Neural cell (in vitro differentiated cells): ENCODE measurements around the gene NLRC3. TPM values are rescaled to one million over a fixed set of nuclear protein-coding genes. Genes with fewer than 3 reads are reported as not detected.

Experiments used
- H2AFZ ChIP-seq: fragments of 200-600, 300-800 bp; sonication (generic), shearing (Covaris generic); 2 replicates; pipeline ENCODE4 v1.6.0; 2014; ENCODE audit warnings: low read depth, mild to moderate bottlenecking, antibody characterized with exemption, low read length, moderate library complexity
- H3F3A ChIP-seq: fragments of 200-600 bp; shearing (Covaris generic); 2 replicates; pipeline ENCODE4 v1.6.1; 2016; ENCODE audit warnings: mild to moderate bottlenecking, moderate library complexity, mixed read lengths, antibody characterized with exemption, low read length; ENCODE audit not compliant: insufficient read depth, poor library complexity, severe bottlenecking
- H3K27ac ChIP-seq: fragments of 200-600, 300-800 bp; sonication (generic), shearing (Covaris generic); 2 replicates; pipeline ENCODE4 v1.5.1; 2014; ENCODE audit warnings: mild to moderate bottlenecking, low read length, moderate library complexity
- H3K27me3 ChIP-seq: fragments of 300-800, 200-600 bp; sonication (generic), shearing (Covaris generic); 2 replicates; pipeline ENCODE4 v1.6.0; 2014; ENCODE audit warnings: mild to moderate bottlenecking, low read depth, low read length, moderate library complexity; ENCODE audit not compliant: insufficient read depth
- H3K36me3 ChIP-seq: fragments of 300-800, 200-600 bp; sonication (generic), shearing (Covaris generic); 2 replicates; pipeline ENCODE4 v1.5.1; 2014; ENCODE audit warnings: mild to moderate bottlenecking, antibody characterized with exemption, low read length, moderate library complexity; ENCODE audit not compliant: insufficient read depth
- H3K4me2 ChIP-seq: fragments of 300-800, 200-600 bp; sonication (generic), shearing (Covaris generic); 2 replicates; pipeline ENCODE4 v1.6.0; 2014; ENCODE audit warnings: mild to moderate bottlenecking, low read length
- H3K4me3 ChIP-seq: fragments of 300-800, 200-600 bp; sonication (generic), shearing (Covaris generic); 2 replicates; pipeline ENCODE4 v1.5.1; 2014; ENCODE audit warnings: mild to moderate bottlenecking, low read length, moderate library complexity
- H3K79me2 ChIP-seq: fragments of 200-600 bp; shearing (Covaris generic); replicated peaks from 2 replicates; pipeline ENCODE4 v1.6.0; 2014; ENCODE audit warnings: mild to moderate bottlenecking, low read length, moderate library complexity; ENCODE audit not compliant: insufficient read depth
- H3K9ac ChIP-seq: fragments of 300-800, 200-600 bp; sonication (generic), shearing (Covaris generic); 2 replicates; pipeline ENCODE4 v1.6.1; 2016; ENCODE audit warnings: mild to moderate bottlenecking, low read length, mixed read lengths
- H3K9me2 ChIP-seq: fragments of 200-600 bp; shearing (Covaris generic); 2 replicates; pipeline ENCODE4 v1.6.1; 2016; ENCODE audit warnings: mild to moderate bottlenecking, low read length, mixed read lengths; ENCODE audit not compliant: insufficient read depth
- H3K9me3 ChIP-seq: fragments of 200-600, 300-800 bp; sonication (generic), shearing (Covaris generic); 2 replicates; pipeline ENCODE4 v1.6.1; 2016; ENCODE audit warnings: mild to moderate bottlenecking, mixed run types, low read length, moderate library complexity, mixed read lengths
- H4K20me1 ChIP-seq: fragments of 200-600 bp; shearing (Covaris generic); 2 replicates; pipeline ENCODE4 v1.6.1; 2016; ENCODE audit warnings: mild to moderate bottlenecking, mixed run types; ENCODE audit not compliant: insufficient read depth
- CTCF ChIP-seq: fragments of 450-650 bp; IDR thresholded peaks from 2 replicates; pipeline ENCODE4 v1.5.1; 2014; ENCODE audit warnings: antibody characterized with exemption, mild to moderate bottlenecking, moderate library complexity; ENCODE audit not compliant: poor library complexity, severe bottlenecking
- EP300 ChIP-seq: fragments of 450-650 bp; conservative IDR thresholded peaks from 2 replicates; pipeline ENCODE4 v1.6.1; 2014; ENCODE audit warnings: antibody characterized with exemption, mild to moderate bottlenecking, moderate library complexity; ENCODE audit not compliant: poor library complexity, severe bottlenecking
- EZH2 ChIP-seq: fragments of 200-600, 300-800 bp; shearing (Covaris generic), sonication (generic); IDR thresholded peaks from 2 replicates; pipeline ENCODE4 v1.6.1; 2014; ENCODE audit warnings: antibody characterized with exemption, low read length, borderline replicate concordance, mild to moderate bottlenecking; ENCODE audit not compliant: insufficient read depth, poor library complexity, severe bottlenecking
- MXI1 ChIP-seq: fragments of 450-650 bp; conservative IDR thresholded peaks from 2 replicates; pipeline ENCODE4 v1.6.1; 2014; ENCODE audit warnings: antibody characterized with exemption, mild to moderate bottlenecking; ENCODE audit not compliant: poor library complexity, severe bottlenecking
- POLR2AphosphoS5 ChIP-seq: IDR thresholded peaks from 2 replicates; pipeline ENCODE4 v1.6.1; 2012
- RAD21 ChIP-seq: fragments of 450-650 bp; conservative IDR thresholded peaks from 2 replicates; pipeline ENCODE4 v1.6.1; 2014; ENCODE audit warnings: antibody characterized with exemption, mild to moderate bottlenecking, moderate library complexity
- SMC3 ChIP-seq: fragments of 450-650 bp; conservative IDR thresholded peaks from 2 replicates; pipeline ENCODE4 v1.6.1; 2014; ENCODE audit warnings: antibody characterized with exemption, mild to moderate bottlenecking, moderate library complexity; ENCODE audit not compliant: poor library complexity
- TAF1 ChIP-seq: IDR thresholded peaks from 2 replicates; pipeline ENCODE4 v1.6.1; 2012; ENCODE audit warnings: low read depth
- polyA plus RNA-seq: library from polyadenylated mRNA; depleted of rRNA; stranded (reverse); fragments of >200 nt; gene quantifications from 2 replicates; pipeline ENCODE4 v1.2.3, GENCODE V29; 2014
- TF ChIP-seq, protein P1 (sequence below): IDR thresholded peaks from 2 replicates; pipeline ENCODE4 v1.6.1; 2012; ENCODE audit warnings: borderline replicate concordance

NLRC3 gene
- polyA plus RNA-seq, 1 donor from 2014 or later: 0.57 TPM

DNA sequence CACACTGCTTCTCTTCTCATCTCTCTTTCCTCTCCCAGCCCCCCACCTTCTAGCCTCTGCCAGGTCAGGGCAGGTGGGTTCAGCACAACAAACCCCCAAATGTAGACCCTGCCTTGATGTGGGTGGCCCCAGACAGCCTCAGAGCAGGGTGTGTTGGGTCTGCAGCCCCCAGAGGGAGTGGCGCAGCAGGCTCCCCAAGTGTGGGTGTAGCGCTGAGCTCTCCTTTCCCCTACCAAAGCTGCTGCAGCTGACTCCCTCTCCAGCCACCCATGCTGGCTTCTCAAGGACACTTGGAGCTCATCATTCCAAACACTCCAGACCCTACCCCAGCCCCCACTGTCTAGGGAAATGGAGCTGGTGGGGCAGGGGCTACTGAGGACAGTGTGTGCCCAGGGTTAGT, 27.3 kb downstream of the NLRC3 start:
- no peak for TF ChIP-seq CTCF
- no peak for TF ChIP-seq EP300
- no peak for TF ChIP-seq SMC3
- no peak for TF ChIP-seq RAD21
- TF ChIP-seq MXI1: no peak
- TF ChIP-seq TAF1: no peak
- TF ChIP-seq POLR2AphosphoS5: no peak
- no peak for TF ChIP-seq EZH2
- TF ChIP-seq, protein P1, sequence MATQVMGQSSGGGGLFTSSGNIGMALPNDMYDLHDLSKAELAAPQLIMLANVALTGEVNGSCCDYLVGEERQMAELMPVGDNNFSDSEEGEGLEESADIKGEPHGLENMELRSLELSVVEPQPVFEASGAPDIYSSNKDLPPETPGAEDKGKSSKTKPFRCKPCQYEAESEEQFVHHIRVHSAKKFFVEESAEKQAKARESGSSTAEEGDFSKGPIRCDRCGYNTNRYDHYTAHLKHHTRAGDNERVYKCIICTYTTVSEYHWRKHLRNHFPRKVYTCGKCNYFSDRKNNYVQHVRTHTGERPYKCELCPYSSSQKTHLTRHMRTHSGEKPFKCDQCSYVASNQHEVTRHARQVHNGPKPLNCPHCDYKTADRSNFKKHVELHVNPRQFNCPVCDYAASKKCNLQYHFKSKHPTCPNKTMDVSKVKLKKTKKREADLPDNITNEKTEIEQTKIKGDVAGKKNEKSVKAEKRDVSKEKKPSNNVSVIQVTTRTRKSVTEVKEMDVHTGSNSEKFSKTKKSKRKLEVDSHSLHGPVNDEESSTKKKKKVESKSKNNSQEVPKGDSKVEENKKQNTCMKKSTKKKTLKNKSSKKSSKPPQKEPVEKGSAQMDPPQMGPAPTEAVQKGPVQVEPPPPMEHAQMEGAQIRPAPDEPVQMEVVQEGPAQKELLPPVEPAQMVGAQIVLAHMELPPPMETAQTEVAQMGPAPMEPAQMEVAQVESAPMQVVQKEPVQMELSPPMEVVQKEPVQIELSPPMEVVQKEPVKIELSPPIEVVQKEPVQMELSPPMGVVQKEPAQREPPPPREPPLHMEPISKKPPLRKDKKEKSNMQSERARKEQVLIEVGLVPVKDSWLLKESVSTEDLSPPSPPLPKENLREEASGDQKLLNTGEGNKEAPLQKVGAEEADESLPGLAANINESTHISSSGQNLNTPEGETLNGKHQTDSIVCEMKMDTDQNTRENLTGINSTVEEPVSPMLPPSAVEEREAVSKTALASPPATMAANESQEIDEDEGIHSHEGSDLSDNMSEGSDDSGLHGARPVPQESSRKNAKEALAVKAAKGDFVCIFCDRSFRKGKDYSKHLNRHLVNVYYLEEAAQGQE: no peak
- H3K9me2 ChIP-seq: no peaks in the 10 kb centered on the region

GRCh38 chr16:3548859-3549258, 28.3 kb downstream of the NLRC3 start:
- Histone ChIP-seq H3K9me3 (no peaks in the 10 kb centered on the region), H3K9me2 (no peaks in the 10 kb centered on the region), H3K4me2 (no peak overlapping the region), H3K9ac (no peak overlapping the region), H3F3A (no peaks in the 10 kb centered on the region), H3K27me3 (no peaks in the 10 kb centered on the region), H3K4me3 (no peak overlapping the region), H3K36me3 (no peaks in the 10 kb centered on the region), H2AFZ (no peak overlapping the region), H4K20me1 (no peaks in the 10 kb centered on the region), H3K79me2 (no peaks in the 10 kb centered on the region), H3K27ac (no peak overlapping the region)
- no peak for TF ChIP-seq MXI1
- TF ChIP-seq RAD21: no peak
- no peak for TF ChIP-seq TAF1
- no peak for TF ChIP-seq POLR2AphosphoS5
- TF ChIP-seq EP300: no peak
- no peak for TF ChIP-seq EZH2
- no peak for TF ChIP-seq CTCF
- TF ChIP-seq, protein P1: no peak
- TF ChIP-seq SMC3: no peak

More for the DNA sequence above, 27.3 kb downstream of the NLRC3 start:
- H3K27me3 ChIP-seq: no peaks in the 10 kb centered on the region
- no peak overlapping the region for H2AFZ ChIP-seq
- no peaks in the 10 kb centered on the region for H3K9me3 ChIP-seq
- no peak overlapping the region for H3K4me2 ChIP-seq
- H3K4me3 ChIP-seq: no peak overlapping the region
- no peaks in the 10 kb centered on the region for H3K79me2 ChIP-seq
- no peaks in the 10 kb centered on the region for H4K20me1 ChIP-seq
- H3K27ac ChIP-seq: no peak overlapping the region
- H3K36me3 ChIP-seq: no peaks in the 10 kb centered on the region
- H3K9ac ChIP-seq: no peak overlapping the region
- H3F3A ChIP-seq: no peaks in the 10 kb centered on the region
